DMS79 (cell line): Measurements from ENCODE around the gene SKP1.
A peak's percentile ranks its signal among the peaks of the same experiment; 100 is the strongest.

ENCODE experiments used
- DNase-seq: peaks from one replicate; lab custom pipeline; 2025; lab: John Stamatoyannopoulos, UW

Gene SKP1

GRCh38 chr5:134113902-134114875, 62.6 kb downstream of the SKP1 start, which contains the start of gene TCF7:
Gene TCF7 (plus strand): TSS chr5:134114681. CDS start chr5:134114907, 226 bp downstream.
- no peak for DNase-seq

GRCh38 chr5:134113363-134113889, 63.3 kb downstream of the SKP1 start:
- no peak for DNase-seq

GRCh38 chr5:134112726-134113362, 63.9 kb downstream of the SKP1 start:
- no peak for DNase-seq

- no peak for DNase-seq
Measured at GRCh38 chr5:134111741-134112647, 64.8 kb downstream of the SKP1 start.

GRCh38 chr5:134110382-134110781, 66.4 kb downstream of the SKP1 start:
- DNase-seq, result peak; percentile 62

- no peak for DNase-seq
Measured at GRCh38 chr5:134107779-134108178, 69.0 kb downstream of the SKP1 start.

GRCh38 chr5:134106991-134107701, 69.6 kb downstream of the SKP1 start:
- no peak for DNase-seq

- DNase-seq, result no peak
Measured at GRCh38 chr5:134103998-134104654, 72.6 kb downstream of the SKP1 start.

- DNase-seq, result no peak
Measured at GRCh38 chr5:134103397-134103796, 73.4 kb downstream of the SKP1 start.

GRCh38 chr5:134101686-134102439, 74.9 kb downstream of the SKP1 start:
- no peak for DNase-seq

- DNase-seq, result no peak
Measured at GRCh38 chr5:134100283-134101091, 76.3 kb downstream of the SKP1 start.

GRCh38 chr5:134099939-134100282, 76.8 kb downstream of the SKP1 start:
- DNase-seq, result no peak

- DNase-seq, result no peak
Measured at GRCh38 chr5:134099288-134099872, 77.4 kb downstream of the SKP1 start.
